MM.1S (cell line): Measurements from ENCODE around the gene IRF3.

ENCODE experiments used
- CTCF ChIP-seq: fragments of 300-600 bp; sonication (generic); IDR thresholded peaks from 2 replicates; pipeline ENCODE4 v1.5.1; 2016; ENCODE audit warnings: antibody characterized with exemption, low read length, mixed read lengths
- EZH2 ChIP-seq: fragments of 300-600 bp; sonication (generic); optimal IDR thresholded peaks from 2 replicates; pipeline ENCODE3; 2017; ENCODE audit warnings: low read depth, mild to moderate bottlenecking, antibody characterized with exemption, low read length, mixed read lengths
- EZH2phosphoT487 ChIP-seq: fragments of 300-600 bp; sonication (generic); IDR thresholded peaks from 2 replicates; pipeline ENCODE4 v1.6.1; 2018; ENCODE audit warnings: antibody characterized with exemption, low read length

GRCh38 chr19:49688531-49689132, 23.0 kb upstream of the IRF3 start:
- TF ChIP-seq EZH2 (no peak), CTCF (no peak), EZH2phosphoT487 (no peak)
